HEK293T (cell line): ENCODE results near the gene SPIRE1.

Experiments used
- BHLHE40 ChIP-seq: fragments of 450-650 bp; IDR thresholded peaks from 2 replicates; pipeline ENCODE4 v1.6.1; 2016; ENCODE audit warnings: mild to moderate bottlenecking, moderate library complexity, borderline replicate concordance
- ELF4 ChIP-seq: fragments of 450-650 bp; IDR thresholded peaks from 2 replicates; pipeline ENCODE4 v1.6.1; 2017; ENCODE audit warnings: antibody characterized with exemption
- FOXK2 ChIP-seq: fragments of 450-650 bp; IDR thresholded peaks from 2 replicates; pipeline ENCODE4 v1.6.1; 2016; ENCODE audit warnings: mild to moderate bottlenecking
- FOXM1 ChIP-seq: fragments of 450-650 bp; IDR thresholded peaks from 2 replicates; pipeline ENCODE4 v1.6.1; 2017; ENCODE audit warnings: mild to moderate bottlenecking, borderline replicate concordance
- HDGF ChIP-seq: fragments of 450-650 bp; IDR thresholded peaks from 2 replicates; pipeline ENCODE4 v1.6.1; 2017; ENCODE audit warnings: antibody characterized with exemption, borderline replicate concordance
- LEF1 ChIP-seq: fragments of 450-650 bp; IDR thresholded peaks from 2 replicates; pipeline ENCODE4 v1.6.1; 2017; ENCODE audit warnings: mild to moderate bottlenecking, borderline replicate concordance
- NFRKB ChIP-seq: fragments of 450-650 bp; IDR thresholded peaks from 2 replicates; pipeline ENCODE4 v1.6.1; 2016; ENCODE audit warnings: mild to moderate bottlenecking, moderate library complexity
- SP1 ChIP-seq: fragments of 450-650 bp; IDR thresholded peaks from 2 replicates; pipeline ENCODE4 v1.6.1; 2017
- SUZ12 ChIP-seq: fragments of 450-650 bp; IDR thresholded peaks from 2 replicates; pipeline ENCODE4 v1.6.1; 2016; ENCODE audit warnings: mild to moderate bottlenecking

DNA sequence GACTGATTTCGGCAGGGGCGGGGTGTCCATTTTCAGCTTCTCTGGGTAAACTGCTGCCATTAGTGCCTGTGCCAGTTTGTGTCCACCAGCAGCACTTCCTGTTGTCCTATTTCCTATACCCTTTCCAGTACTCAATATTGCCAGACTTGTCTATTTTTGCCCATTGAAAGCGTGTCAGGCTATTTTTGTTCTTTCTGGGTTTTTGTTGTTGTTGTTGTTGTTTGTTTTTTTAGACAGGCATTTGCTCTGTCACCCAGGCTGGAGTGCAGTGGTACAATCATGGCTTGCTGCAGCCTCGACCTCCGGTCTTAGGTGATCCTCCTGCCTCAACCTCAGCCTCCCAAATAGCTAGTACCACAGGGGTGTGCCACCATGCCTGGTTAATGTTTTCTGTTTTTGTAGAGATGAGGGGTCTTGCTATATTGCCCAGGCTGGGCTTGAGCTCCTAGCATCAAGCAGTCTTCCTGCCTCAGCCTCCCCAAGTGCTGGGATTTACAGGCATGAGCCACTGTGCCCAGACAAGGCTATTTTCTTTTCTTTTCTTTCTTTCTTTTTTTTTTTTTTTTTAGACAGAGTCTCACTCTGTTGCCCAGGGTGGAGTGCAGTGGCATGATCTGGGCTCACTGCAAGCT, 241.7 kb downstream of the SPIRE1 start:
- TF ChIP-seq SP1 (no peak), BHLHE40 (no peak), FOXK2 (no peak), FOXM1 (no peak), HDGF (no peak), ELF4 (no peak), SUZ12 (no peak), LEF1 (no peak), NFRKB (no peak)
